Activated CD4-positive, alpha-beta T cell treated with anti-CD3 and anti-CD28 coated beads for 1 hour (primary cell): ENCODE data around the gene CAPNS2.

Experiments
- DNase-seq: peaks from one replicate; pipeline ENCODE4 v3.0.0-alpha.2; 2020

Gene CAPNS2

DNA sequence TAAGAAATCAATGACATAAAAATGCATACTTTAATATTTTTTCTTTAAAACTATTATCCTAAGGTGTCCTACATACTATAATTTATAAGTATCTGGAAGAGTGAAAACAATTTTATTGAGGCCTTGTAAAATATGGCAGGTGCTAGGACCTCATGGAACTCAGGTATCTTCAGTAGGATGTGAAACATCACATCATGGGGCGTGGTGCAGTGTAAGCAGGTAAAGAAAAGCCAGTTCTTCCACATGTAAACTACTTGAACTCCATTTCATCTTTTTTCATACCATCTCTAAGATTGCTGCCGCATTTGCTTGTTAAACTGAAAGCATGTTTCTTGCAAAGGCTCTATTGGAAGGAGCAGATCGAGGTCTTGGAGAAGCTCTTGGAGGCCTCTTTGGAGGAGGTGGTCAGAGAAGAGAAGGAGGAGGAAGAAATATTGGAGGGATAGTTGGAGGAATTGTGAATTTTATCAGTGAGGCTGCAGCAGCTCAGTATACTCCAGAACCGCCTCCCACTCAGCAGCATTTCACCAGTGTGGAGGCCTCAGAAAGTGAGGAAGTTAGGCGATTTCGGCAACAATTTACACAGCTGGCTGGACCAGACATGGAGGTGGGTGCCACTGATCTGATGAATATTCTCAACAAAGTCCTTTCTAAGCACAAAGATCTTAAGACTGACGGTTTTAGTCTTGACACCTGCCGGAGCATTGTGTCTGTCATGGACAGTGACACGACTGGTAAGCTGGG is at the start of gene CAPNS2:
CAPNS2 (plus strand) TSS at position 253 of the 744 bp plus-strand sequence; CDS start at position 326, 73 bp downstream.
- DNase-seq = no peak

DNA sequence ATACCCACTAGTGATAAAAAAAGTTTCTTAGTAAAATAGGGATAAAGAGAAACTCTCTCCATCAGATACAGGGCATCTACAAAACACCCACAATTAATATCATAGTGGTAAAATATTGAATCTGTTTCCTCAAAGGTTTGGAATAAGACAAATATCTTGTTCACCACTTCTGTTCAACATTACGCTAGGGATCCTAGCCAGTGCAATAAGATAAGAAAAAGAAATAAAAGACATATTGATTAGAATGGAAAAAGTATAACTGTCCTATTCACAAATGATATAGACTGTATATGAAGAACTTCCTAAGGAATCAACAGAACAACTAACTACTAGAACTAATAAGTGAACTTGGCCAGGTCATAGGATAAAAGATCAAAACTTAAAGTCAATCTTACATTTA is 44.7 kb upstream of the CAPNS2 start:
- DNase-seq = no peak

- DNase-seq = no peak
Measured at GRCh38 chr16:55526441-55526840, 40.0 kb upstream of the CAPNS2 start.

DNA sequence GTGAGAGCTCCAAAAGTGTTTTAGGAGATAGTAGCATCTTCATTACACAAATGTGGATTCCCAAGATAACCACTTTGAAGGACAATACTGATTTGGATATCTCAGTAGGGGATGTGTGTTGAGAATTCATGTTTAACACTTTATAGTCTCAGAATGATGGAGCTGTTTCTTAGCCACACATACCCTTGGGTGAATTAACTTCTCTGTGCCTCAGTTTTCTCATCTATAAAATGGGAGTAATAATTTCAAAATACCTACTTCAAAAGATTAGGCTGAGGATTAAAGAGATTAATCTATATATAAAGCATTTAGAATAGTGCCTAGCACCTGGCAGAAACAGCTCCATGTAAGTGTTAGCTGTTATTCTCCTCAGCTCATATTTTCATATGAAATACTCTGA is 38.6 kb upstream of the CAPNS2 start:
- DNase-seq = no peak

GRCh38 chr16:55529018-55529417 is 37.5 kb upstream of the CAPNS2 start:
- no peak for DNase-seq

GRCh38 chr16:55530316-55530856 is 36.1 kb upstream of the CAPNS2 start:
- no peak for DNase-seq

DNA sequence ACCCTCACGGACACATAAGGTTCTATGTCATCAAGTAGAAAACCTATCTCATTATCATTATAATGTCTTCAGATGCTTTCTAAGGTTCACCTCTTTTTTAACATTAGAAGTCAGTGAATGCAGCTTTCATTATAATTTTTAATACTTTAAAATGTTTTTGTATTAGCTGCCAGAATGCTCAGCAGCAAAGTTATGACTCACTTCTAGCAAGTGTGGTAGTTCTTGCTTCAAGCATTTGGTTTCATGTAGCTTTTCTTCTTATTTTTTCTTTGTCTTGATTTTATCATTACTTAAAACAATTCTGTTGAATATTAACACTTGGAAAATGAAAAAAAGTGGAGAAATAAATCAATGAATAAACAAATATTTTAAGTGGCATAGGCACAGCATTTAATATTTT is 34.3 kb upstream of the CAPNS2 start:
- DNase-seq = no peak

- DNase-seq = no peak
Measured at GRCh38 chr16:55534756-55535155, 31.7 kb upstream of the CAPNS2 start.

DNA sequence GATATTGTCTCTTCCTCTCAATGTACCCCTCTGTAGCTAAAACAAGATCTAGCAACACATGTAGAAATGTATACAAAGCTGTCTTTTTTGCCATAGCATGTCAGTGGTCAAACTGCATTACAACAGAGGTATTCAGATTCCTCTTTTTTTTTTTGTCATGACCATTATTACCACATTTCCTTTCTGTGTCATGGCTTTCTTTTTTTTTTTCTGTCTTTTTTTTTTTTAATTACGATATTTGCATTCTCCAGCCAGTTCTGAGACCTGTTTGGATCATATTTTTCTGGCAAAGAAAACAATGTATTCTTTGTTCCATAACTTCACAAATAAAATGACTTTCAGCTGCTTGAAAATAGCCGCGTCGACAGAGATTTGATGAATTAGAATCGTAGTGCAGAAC is 27.4 kb upstream of the CAPNS2 start:
- no peak for DNase-seq

DNA sequence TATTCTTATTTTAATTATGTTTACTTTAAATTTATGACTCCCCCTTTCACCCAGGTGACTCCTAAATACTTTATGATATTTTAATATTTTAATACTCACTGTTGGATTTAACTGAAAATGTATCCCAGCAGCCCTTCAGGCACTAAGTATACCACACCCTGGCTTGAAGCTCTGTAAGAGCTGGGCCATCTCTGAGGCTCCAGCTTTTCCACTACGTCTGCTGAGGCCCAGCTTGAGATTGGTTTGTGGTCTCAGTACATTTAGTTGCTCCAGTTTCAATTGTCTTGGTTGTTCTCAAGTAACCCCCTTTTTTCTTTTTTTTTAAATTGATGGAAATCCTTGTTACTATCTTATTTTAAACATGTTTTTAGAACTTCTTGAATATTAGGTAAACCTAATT is 27.0 kb upstream of the CAPNS2 start:
- DNase-seq = no peak

GRCh38 chr16:55540221-55540620 is 26.3 kb upstream of the CAPNS2 start:
- DNase-seq = no peak

GRCh38 chr16:55542459-55543082 is 23.9 kb upstream of the CAPNS2 start:
- no peak for DNase-seq

GRCh38 chr16:55543472-55543871 is 23.0 kb upstream of the CAPNS2 start:
- no peak for DNase-seq

- DNase-seq = no peak
Measured at GRCh38 chr16:55552621-55553020, 13.9 kb upstream of the CAPNS2 start.

DNA sequence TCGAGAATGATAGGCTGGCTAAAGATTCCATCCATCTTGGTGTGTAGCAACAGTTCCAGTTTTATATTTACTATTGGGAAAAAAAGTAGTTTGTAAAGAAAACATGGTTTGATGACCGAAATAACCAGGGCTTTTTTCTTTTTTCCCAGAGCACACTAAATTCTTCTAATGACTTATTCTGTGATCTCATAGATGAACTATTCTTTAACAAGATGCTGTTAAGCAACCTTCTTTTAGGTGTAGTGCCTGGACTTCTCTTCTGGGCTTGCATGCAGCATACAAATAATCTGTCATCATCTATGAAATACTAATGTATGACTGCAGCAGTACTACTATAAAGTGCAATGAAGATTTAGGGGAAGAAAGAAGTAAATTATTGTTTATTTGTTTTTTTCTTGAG is 11.0 kb upstream of the CAPNS2 start:
- DNase-seq = no peak

DNA sequence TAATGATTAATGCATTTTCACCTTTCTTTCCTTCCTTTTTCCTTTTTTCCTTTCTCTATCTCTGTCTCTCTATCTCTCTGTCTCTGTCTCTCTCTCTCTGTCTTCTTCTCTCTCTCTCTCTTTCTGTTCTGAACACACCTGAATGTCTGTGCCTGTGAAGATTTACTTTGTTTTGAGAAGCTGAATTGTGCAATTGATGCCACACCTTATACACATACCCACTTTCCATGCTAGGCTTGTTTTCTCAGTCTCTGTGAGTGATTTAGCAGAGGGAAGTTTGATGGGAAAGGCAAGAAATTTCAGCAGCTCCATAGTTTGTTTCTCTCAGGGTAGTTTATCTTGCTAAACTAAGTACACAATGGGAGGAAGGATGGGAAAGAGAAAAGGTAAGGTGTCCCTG is 9.3 kb upstream of the CAPNS2 start:
- no peak for DNase-seq

GRCh38 chr16:55559233-55559632 is 7.3 kb upstream of the CAPNS2 start:
- no peak for DNase-seq

- DNase-seq = no peak
Measured at GRCh38 chr16:55559933-55560516, 6.5 kb upstream of the CAPNS2 start.

GRCh38 chr16:55561319-55561848 is 5.1 kb upstream of the CAPNS2 start:
- no peak for DNase-seq

- DNase-seq = no peak
Measured at GRCh38 chr16:55562936-55563335, 3.5 kb upstream of the CAPNS2 start.

- no peak for DNase-seq
Measured at GRCh38 chr16:55563797-55564196, 2.7 kb upstream of the CAPNS2 start.

DNA sequence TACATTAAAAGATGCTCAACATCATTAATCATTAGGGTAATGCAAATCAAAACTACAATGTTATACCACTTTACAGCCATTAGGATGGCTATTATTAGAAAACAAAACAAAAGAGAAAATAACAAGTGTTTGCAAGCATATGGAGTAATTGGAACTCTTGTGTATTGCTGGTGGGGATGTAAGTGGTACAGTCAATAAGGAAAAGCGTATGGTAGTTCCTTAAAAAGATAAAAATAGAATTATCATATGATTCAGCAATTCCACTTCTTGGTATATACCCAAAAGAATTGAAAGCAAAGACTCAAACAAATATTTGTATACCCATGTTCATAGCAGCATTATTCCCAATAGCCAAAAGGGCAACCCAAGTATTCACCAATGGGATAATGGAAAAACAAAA is 1.4 kb upstream of the CAPNS2 start:
- DNase-seq = no peak

DNA sequence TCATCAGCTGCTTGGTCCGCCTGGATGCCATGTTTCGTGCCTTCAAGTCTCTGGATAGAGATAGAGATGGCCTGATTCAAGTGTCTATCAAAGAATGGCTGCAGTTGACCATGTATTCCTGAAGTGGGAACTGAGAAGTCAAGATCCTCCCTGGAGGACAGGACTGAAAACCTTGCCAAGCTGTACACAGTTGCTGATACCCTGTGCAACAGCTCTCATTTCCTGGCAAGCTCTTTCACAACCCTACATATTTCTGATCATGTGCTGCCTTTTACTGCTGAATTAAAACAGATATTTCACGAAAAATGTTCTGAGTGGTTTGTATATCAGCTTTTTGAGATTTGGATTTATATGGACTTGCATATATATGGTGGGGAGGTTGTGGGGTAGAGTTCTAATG is 898 bp downstream of the CAPNS2 start:
- DNase-seq = no peak

DNA sequence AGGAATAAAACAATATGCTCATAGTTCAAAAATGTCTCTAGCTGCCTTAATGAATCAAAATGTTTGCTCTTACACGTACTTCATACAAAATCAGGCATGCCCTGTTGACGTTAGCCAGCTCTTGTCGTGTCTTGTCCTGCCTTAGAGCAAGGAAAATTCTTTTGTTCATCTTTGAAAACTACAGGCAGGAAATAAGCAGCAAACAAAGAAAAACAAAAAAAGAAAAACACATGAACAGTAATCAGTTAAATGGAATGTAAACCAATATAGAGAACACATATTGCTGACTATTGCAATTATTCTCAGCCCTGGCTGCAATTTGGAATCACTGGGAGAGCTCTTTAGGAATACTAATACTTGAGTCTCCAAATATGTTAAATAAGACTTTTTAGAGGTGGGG is 1.7 kb downstream of the CAPNS2 start:
- DNase-seq = no peak
